ENCODE data around the gene ABHD2. TPM values are rescaled to one million over a fixed set of nuclear protein-coding genes. Genes with fewer than 3 reads are reported as not detected.
A peak's percentile ranks its signal among the peaks of the same experiment; 100 is the strongest.

The ABHD2 gene
- total and polyA plus RNA-seq, 11 donors, result 8.6 to 243 (median 116) TPM

GRCh38 chr15:89196241-89196640, 108.0 kb downstream of the ABHD2 start:
- peak in 1 of 4 donors; percentile 25 for ATAC-seq
- intact Hi-C loops (cut with DNase I), result no loop called here
- peaks cover 0 to 44% (median 16%) of the 10 kb centered on the region in 12 donors for H3K4me1 ChIP-seq
- TF ChIP-seq POLR2A (IDR thresholded peaks at IDR 0.05) (no peak), CTCF (IDR thresholded peaks at IDR 0.05) (no peak)
- peaks cover 0 to 92% (median 72%) of the 10 kb centered on the region in 9 donors for H3K36me3 ChIP-seq
- H3K9me3 ChIP-seq, result no peaks in the 10 kb centered on the region
- WGBS, 4 donors, result 72 to 89% (median 81%) methylated on average over 6 of the region's 6 CpGs
- H3K4me3 ChIP-seq, result no peak overlapping the region
- peak overlapping the region in 5 of 12 donors; percentile 8 to 72 (median 54) for H3K27ac ChIP-seq
- no peaks in the 10 kb centered on the region for H3K27me3 ChIP-seq
- DNase-seq, result peak in 1 of 5 donors; percentile 40

DNA sequence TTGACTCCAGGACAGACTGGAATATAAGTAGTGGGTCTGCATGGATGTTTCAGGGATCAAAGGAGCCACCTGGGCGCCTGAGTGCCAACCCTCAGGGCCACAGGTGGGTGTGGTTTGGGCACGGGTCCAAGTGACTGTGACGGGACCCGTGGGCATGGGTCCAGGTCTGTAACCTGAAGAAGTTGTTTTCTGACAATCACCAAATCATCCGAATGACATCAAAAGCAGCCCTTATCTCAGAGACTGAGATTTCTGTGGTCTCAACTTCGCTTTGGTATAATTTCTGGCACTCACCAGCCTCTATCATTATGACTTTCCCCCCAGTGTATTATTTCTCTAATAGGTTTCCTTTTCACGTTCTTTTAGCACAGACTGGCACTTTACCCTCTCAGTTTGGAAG, 108.7 kb downstream of the ABHD2 start:
- peaks cover 0 to 91% (median 70%) of the 10 kb centered on the region in 9 donors for H3K36me3 ChIP-seq
- H3K4me3 ChIP-seq, result no peak overlapping the region
- peak overlapping the region in 8 of 12 donors; percentile 7 to 72 (median 54) for H3K27ac ChIP-seq
- intact Hi-C loops (cut with DNase I), result no loop called here
- WGBS, 4 donors, result 55 to 66% (median 60%) methylated on average over 6 to 7 of the region's 7 CpGs
- no peaks in the 10 kb centered on the region for H3K27me3 ChIP-seq
- H3K9me3 ChIP-seq, result no peaks in the 10 kb centered on the region
- no peak for ATAC-seq
- DNase-seq, result no peak
- TF ChIP-seq POLR2A (IDR thresholded peaks at IDR 0.05) (no peak), CTCF (IDR thresholded peaks at IDR 0.05) (no peak)
- peaks cover 0 to 44% (median 16%) of the 10 kb centered on the region in 12 donors for H3K4me1 ChIP-seq

GRCh38 chr15:89197503-89197971, 109.3 kb downstream of the ABHD2 start:
- TF ChIP-seq POLR2A (IDR thresholded peaks at IDR 0.05), result no peak
- no peak for TF ChIP-seq CTCF (IDR thresholded peaks at IDR 0.05)
- ATAC-seq (peak in 3 of 4 donors; percentile 33 to 71 (median 38)), DNase-seq (no peak)
- Histone ChIP-seq H3K27ac (peak overlapping the region in 7 of 12 donors; percentile 7 to 72 (median 55)), H3K36me3 (peaks cover 0 to 85% (median 64%) of the 10 kb centered on the region in 9 donors), H3K27me3 (no peaks in the 10 kb centered on the region), H3K9me3 (no peaks in the 10 kb centered on the region), H3K4me1 (peaks cover 0 to 44% (median 16%) of the 10 kb centered on the region in 12 donors), H3K4me3 (no peak overlapping the region)
- intact Hi-C loops (cut with DNase I), result no loop called here
- WGBS, 4 donors, result 33 to 53% (median 49%) methylated on average over 4 of the region's 4 CpGs

- peaks cover 0 to 44% (median 16%) of the 10 kb centered on the region in 12 donors for H3K4me1 ChIP-seq
- no peaks in the 10 kb centered on the region for H3K27me3 ChIP-seq
- peaks cover 0 to 79% (median 58%) of the 10 kb centered on the region in 9 donors for H3K36me3 ChIP-seq
- TF ChIP-seq CTCF (IDR thresholded peaks at IDR 0.05) (no peak), POLR2A (IDR thresholded peaks at IDR 0.05) (no peak)
- ATAC-seq, result no peak
- no peak for DNase-seq
- 81 to 85% (median 83%) methylated on average over 2 of the region's 2 CpGs for WGBS, 4 donors
- H3K9me3 ChIP-seq, result no peaks in the 10 kb centered on the region
- peak overlapping the region in 10 of 12 donors; percentile 7 to 72 (median 52) for H3K27ac ChIP-seq
- intact Hi-C loops (cut with DNase I), result no loop called here
- H3K4me3 ChIP-seq, result no peak overlapping the region
Measured at GRCh38 chr15:89198196-89198595, 109.9 kb downstream of the ABHD2 start.

Data from heart left ventricle (tissue), 16 donors.